Endothelial cell of umbilical vein (primary cell): ENCODE measurements around the gene MBTD1. TPM values are rescaled to one million over a fixed set of nuclear protein-coding genes. Genes with fewer than 3 reads are reported as not detected.

ENCODE experiments used
- polyA plus RNA-seq, 4 experiments: library from polyadenylated mRNA; depleted of rRNA in 3 of 4; stranded (reverse) in 3 of 4; unstranded in 1 of 4; fragments of >200 nt; gene quantifications; 2 replicates each; pipeline versions ENCODE4 v1.2.1 to v1.2.3, GENCODE V29; 2011 to 2012; ENCODE audit warnings: missing spikeins in 1 of 4
- total RNA-seq: library from RNA; stranded (reverse); gene quantifications from 2 replicates; pipeline ENCODE4 v1.2.3, GENCODE V29; 2021

The MBTD1 gene
- total and polyA plus RNA-seq, 2 donors (not counting 3 experiments of a cell fraction or from before 2014, with no cell fraction given) = 4.8 to 14.0 TPM

Other genes starting within 250 kb of the MBTD1 start
- 73.5 and 75.0 TPM in 2 replicates for gene SPAG9, start 139.2 kb downstream of the MBTD1 start, total RNA-seq
- gene SPAG9, start 139.2 kb downstream of the MBTD1 start, polyA plus RNA-seq = 13.1 and 16.5 TPM in 2 replicates
- gene NME1, start 106.5 kb downstream of the MBTD1 start, total RNA-seq = 214 and 215 TPM in 2 replicates
- gene NME1, start 106.5 kb downstream of the MBTD1 start, polyA plus RNA-seq = 266 and 326 TPM in 2 replicates
- gene NME2, start 93.6 kb downstream of the MBTD1 start, total RNA-seq = 555 and 565 TPM in 2 replicates
- gene NME2, start 93.6 kb downstream of the MBTD1 start, polyA plus RNA-seq = 677 and 833 TPM in 2 replicates
- gene UTP18, start 497 bp upstream of the MBTD1 start, total RNA-seq = 29.3 and 32.2 TPM in 2 replicates
- gene UTP18, start 497 bp upstream of the MBTD1 start, polyA plus RNA-seq = 5.7 and 9.1 TPM in 2 replicates